NK-92 (cell line): Measurements from ENCODE around the gene PIGS.
"Not testable (repeated sequence)": the region's sequence is repeated elsewhere in the genome, so short reads cannot be mapped to it uniquely, and the experiment has no call there.

Source experiments
- DNase-seq: peaks from one replicate; lab custom pipeline; 2025; ENCODE audit not compliant: unreplicated experiment; lab: John Stamatoyannopoulos, UW

PIGS gene

DNA sequence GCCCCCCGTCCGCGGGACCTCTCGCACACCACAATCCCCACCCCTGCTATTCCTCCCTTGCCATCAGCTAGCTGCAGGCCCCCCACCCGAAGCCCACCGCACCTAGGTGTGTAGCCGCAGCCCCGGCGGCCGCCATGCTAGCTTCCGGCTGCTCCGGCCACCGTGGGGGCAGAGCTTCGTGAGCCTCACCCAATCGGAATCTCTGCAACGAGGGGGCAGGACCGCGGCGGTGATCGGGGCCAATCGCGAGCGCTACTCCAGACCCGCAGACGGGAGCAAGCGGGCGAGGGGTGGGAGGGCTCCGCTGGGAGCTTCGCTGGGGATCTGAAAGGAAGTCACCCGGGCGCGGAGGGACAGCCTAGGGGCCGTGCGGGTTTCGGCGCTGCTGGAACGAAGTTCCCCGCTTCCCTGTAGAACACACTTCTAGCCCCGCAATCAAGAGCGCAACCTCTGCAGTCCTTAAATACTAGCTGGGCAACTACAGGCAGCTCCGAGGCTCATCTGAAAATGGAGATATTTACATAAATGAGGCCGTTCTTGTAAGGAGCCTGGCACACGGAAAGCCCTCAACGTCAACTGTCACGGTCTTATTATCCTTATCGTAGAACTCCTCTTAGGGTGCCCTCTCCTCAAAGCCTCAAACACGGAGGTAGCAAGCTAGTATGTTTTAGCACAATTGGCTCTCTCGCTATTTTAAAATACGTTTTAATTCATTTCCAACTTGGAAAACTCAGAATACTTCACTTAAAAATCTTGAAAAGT is at the start of gene PIGS:
PIGS (minus strand) TSS at position 164 of the 762 bp plus-strand sequence; CDS start at position 136, 28 bp downstream.
- no peak for DNase-seq

DNA sequence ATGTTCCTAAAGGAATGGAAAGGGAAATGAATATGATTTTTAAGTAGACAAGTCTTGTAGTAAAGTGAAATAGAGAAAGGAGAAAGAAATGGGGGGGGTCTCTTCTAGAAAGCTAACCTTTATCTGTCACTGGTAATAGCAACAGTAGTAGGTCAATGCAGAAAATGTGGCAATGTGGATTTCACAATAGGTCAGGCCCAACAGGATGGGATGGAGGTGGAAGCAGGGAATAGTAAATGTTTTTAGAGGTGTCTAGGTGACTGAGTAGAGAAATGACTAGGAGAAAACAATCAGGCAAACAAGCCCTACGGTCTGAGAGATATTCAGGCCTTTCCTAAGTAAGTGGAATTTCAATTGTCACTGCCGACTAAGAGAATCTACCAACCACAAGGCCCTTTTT is 48.7 kb upstream of the PIGS start:
- no peak for DNase-seq

DNA sequence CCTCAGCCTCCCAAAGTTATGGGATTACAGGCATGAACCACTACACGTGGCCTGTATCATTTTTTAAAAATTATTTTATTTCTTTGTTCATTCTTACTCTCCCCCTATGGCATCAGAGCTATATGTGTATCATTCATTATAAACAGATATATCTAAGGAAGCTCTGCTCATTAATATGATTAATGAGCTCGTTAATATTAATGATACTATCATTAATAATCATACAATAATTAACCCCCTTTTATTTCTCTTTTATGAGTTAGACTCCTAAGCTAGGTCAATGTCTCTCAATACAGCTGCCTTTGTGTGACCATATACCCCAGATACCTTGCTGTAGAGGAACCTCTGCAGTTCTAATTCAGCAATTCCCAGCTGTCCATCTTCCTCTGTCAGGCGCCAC is 47.1 kb upstream of the PIGS start:
- no peak for DNase-seq

DNA sequence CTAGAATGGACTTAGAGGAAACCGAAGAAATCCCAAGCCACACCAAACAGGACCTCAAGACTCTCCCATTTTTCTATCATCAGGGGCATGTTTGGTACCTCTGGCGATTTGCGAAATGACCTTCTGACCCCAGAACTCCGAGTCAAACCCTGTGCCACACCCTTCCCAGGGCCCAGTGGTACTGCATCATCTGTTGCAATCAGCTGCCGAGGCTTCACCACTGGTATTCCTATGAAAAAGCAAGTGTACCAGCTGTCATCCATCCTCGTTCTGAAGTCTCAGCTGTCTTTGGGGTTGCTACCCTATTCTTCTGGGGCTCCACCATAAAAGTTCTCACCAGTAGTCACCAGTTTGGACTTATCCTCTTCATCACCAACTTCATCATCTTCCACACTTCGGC is 45.0 kb upstream of the PIGS start:
- DNase-seq: no peak

DNA sequence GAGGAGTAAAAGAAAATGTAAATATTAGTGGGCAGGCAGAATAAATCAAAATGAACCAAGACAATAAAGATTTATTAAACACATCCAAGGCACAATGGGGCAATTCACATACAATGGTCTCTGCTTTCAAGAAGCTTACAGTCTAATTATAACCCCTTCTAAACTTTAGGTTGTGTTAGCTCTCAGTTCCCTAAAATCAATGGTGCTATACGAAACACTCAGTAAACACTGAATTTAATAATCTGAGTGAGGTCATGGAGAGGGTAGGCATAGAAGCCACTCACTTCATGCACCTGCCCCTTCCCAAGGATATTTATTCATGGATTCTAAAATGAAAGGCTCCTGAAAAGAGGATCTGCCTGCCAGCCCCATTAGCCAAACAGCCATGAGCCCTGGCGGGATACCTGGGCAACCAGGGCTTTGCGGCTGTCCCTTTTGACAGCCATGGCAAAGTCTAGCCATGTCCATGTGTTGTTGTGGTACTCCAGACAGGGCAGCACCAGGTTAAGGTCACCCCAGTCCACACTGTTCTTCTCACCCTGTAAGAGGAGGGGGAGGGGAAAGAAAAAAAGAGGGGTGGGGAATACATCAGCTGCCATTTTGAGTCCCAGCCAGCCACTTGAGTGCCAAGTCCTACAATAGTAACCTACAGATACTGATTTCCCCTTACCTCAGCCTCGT is 44.1 kb upstream of the PIGS start:
- no peak for DNase-seq

DNA sequence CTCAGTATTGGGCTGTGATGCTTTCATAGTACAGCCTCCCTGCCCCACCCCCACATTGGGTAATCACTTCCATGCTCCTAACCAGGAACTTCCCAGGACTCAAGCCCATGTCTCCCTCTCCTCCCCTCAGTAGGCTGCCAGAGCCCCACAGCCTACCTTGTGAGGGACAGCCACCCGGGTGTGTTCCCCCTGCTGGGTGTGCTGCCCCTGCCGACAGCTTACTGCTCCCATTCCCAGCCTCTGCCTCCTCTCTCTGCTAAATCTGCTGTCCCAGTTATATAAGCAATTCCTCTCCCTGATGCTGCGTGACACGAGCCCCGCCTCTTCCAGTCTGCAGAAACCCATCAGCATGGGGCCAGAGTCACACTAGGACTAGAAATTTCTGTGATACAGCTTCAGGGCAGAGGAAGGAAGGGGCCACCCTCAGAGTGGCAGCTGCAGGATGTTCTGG is 42.6 kb upstream of the PIGS start, which contains the start of gene RSKR:
RSKR (minus strand) TSS at position 255 of the 451 bp plus-strand sequence; CDS start at position 231, 24 bp downstream.
- DNase-seq: no peak

DNA sequence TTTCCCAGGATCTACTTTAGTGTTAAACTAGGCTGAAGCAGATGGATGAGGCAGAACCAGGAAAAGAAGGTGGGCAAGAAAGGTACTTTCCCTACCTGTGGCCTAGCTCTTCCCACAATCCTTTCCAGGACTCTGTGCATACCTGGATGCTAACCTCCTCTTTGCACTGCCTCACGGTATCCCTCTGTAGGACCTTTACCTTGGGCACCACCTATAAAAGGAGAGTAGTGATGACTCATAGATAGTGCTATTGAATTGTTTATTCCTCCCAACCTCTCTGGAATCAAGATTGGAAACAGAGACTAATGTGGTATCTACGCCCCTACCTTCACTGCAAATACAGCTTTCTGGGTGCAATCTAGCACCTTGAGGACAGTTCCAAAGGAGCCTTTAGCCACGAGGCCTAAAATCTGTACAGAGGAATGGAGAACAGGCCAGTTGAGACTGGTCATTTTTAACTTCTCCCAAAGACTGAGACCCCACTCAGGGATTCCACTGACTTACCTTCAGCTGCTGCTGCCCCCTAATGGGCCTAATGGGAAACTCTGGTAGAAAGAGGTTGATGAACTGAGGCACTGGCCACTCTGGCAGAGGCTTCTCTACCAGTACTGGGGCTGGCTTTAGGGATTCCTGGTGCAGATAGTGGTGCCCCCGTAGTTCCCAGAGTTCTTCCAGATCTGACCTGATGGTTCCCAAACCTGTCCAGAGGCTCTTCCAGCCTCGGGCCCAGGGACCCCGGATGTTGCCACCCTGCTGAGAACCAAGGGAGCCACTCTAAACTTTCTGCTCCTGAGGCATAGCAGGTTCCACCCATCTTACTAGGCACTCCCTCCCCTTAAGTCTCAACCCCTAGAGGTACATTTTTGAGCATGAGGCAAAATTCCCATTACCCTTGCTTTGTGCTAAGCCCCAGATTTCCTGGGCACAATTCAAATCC is 41.9 kb upstream of the PIGS start:
- DNase-seq: no peak

DNA sequence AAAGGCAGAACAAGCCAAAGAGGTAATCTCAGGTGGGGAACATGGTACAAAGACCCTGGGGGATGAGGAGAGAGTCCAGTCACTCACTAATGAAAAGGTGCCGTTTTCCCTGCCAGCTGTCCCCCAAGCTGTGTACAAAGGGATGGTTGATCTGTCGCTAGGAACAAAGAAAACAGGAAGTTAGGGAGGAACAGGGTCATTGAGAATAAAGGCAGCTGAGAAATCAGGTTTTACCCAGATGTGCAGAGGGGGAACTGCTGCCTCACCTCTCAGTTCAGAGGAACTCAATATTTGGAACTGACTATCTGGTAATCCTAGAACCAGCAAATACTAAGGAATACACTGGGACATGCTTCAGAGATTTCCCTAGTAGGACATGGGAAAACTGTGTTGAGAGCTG is 41.2 kb upstream of the PIGS start:
- DNase-seq: no peak

DNA sequence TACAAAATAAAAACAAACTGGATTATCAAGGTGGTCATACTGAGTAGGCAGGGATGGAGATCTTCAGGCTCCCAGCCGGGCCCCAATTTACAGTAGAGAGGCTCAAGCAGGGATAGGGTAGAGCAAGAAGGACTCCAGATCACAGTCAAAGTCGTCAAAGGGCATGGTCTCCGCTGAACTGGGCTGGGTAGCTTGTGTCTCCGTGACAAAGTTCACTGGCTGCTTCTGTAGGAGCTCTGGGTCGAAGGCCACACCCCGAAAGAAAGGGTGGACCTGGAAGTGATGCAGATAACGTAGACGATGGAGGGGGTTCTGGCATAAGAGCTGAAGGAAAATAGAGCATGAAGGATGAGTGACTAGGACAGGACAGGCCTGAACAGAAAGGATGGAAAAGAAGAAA is 39.1 kb upstream of the PIGS start:
- DNase-seq: no peak

DNA sequence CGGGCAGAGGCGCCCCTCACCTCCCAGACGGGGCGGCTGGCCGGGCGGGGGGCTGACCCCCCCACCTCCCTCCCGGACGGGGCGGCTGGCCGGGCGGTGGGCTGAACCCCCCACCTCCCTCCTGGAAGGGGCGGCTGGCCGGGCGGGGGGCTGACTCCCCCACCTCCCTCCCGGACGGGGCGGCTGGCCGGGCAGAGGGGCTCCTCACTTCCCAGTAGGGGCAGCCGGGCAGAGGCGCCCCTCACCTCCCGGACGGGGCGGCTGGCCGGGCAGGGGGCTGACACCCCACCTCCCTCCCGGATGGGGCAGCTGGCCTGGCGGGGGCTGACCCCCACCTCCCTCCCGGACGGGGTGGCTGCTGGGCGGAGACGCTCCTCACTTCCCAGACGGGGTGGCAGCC is 32.7 kb upstream of the PIGS start:
- not testable (repeated sequence) for DNase-seq

DNA sequence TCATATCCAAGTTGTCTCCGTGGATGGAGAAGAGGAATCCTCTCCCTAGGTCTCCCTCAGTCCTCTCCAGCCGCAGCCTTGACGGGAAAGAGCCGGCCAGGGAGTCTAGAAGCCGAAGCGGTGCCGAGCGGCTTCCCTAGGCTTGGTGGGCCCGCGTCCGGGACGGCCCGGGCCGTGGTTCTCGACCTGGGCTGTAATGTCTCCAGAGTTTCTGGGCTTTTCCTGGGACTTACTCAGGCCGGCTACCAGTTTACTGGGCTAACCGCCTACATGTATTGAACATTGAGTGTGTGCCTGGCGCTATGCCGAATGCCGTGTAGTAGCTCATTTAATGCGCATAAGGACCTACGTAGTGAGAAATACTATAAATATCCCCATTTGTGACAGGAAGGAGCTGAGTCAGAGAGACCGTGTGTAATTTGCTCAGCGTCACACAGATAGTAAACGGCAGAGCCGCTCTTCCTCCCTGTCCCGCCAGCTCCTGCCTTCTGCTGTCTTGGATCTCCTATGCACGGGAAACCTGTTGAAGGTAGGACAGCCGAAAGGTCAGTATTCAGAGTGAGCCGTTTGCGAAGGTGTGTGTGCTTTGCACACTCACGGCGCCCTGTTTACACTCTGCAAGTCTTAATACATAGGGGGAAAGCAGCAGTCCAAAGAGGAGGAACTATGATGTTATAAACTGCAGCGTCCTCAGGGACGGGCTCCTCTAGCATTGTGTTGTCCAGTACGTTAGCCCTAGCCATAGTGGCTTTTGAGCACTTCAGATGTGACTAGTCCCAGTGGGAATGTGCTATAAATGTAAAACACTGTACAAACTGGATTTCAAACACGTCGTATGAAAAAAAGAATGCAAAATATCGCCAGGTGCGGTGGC is 28.2 kb upstream of the PIGS start:
- DNase-seq: no peak

DNA sequence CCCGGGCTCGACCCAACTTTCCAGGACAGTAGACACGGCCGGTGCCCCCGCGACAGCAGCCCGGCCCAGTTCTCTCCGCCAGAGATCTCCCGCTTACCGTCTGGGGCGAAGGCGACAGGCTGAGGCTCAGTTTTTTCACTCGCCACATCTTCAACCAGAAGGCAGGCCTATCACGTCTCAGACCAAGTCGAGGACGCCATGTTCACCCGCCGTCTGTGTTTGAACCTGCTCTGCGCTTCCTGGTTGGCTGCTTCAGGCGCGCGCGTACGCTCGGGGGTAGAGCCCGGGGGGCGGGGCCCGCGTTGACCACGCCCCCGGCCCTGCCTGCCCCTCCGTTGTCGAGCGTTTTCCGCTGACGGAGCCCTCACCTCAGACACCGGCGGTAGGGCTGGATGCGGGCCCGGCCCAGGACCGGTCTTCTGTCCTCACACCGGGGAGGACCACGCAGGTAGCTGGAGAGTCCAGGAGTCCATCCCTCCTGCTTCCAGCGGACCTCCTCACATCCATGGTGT is 27.5 kb upstream of the PIGS start, which contains the start of gene SPAG5:
SPAG5 (minus strand) TSS at position 227 of the 512 bp plus-strand sequence; CDS start at position 148, 79 bp downstream.
- DNase-seq: peak; percentile 56

DNA sequence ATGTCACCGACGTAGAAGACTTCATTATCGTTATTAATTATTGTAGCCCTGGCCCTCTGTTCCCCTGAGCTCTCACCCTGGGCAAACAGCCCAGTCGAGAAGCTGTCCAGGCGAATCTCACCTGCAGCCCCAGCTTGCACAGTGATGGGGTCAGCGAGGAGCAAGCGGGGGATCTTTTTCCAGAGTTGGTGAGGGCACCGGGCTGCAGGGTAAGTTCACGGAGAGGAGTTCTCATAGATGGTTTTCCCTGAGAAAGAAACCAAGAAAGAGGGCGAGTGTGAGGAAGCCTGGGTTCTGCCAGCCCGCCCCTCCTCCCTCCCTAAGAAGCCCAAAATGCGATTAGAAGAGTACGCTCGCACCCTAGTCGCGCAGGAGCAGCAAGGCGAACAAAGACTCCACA is 27.1 kb upstream of the PIGS start:
- no peak for DNase-seq

DNA sequence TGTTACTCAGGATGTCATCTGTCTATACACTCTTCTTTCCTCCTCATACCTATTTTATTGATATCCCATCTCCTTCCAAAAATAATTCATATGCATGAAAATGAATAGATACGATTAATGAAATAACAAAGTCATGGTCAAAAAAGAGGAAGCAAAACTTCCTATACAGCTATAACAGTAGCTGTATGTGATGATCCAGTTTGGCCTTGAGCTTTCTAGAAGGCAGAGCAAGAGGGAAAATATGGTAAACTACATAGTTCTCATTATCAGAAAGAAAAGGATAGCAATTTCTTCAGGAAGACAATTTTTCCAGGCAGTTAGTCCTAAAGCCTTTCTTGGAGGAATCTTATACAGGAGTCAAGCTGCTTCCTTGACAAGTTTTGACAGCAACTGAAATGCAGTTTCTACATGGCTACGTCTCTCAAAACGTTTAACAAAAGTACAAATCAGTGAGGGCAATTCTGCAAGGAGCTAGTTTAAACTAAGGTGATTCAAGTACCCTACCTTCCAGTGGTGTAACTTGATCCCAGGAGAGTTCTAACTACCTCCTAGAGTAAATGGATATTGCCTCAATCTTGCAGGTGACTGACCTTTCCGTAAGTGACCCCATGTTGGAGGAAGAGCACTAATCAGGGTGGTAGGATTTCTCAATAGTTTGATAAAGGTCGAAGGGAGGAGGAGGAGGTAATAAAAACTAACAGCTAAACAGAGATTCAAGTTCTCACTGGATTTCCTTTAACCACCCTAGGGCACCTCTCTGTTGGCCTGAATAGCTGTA is 26.5 kb upstream of the PIGS start:
- DNase-seq: no peak

DNA sequence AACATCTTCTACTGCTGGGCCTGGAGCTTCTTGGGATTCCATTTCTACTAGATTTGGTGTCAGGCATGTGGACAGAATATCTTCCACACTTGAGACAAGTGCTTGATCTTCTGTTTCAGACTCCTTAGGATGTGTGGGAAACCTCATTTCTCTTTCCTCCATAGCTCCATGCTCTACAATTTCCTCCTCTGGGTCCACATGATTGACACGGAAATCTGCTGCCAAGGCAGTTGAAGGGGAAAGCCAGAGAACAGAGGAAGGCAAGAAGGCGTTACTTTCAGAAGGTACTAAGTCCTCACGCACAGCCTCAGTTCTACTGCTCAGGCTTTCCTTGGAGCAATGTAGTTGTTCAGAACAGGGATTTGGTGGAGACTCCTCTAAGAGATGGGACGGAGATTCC is 20.9 kb upstream of the PIGS start:
- DNase-seq: no peak

DNA sequence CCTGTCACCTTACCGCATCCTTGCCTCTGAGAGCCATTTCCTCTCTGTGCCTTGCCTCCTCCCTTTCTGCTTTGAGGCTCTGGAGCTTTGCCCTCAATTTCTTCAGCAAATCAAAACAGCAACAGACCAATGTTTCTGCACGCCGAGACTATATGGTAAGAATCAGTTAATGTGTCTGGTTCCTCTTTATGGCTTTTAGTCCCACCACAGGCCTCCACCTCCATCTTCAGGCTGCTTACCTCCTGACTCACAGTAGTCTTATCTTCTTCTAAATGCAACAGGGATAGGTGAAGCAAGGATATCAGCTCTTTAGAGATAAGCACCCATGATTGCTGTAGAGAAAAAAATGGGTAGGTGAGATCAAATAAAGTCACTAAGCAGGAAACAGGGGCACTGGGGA is 14.5 kb upstream of the PIGS start:
- DNase-seq: no peak

DNA sequence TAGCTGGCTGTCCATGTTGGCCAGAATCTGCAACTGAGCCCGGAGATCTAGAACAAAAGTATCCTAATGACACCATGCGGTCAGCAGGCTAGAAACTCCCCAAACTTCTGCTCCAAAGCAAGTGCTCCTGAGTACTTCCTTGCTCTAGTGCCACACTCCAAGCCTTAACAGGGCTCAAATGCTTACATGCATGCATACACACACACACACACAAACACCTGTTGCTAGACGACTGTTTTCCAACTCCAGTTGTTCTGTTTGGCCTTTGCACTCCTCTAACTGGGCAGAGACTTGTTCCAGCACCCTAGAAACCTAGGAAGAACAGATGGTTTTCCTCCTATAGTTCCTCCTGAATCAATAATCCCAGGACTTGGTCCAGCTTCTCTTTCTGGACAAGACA is 13.1 kb upstream of the PIGS start:
- no peak for DNase-seq

DNA sequence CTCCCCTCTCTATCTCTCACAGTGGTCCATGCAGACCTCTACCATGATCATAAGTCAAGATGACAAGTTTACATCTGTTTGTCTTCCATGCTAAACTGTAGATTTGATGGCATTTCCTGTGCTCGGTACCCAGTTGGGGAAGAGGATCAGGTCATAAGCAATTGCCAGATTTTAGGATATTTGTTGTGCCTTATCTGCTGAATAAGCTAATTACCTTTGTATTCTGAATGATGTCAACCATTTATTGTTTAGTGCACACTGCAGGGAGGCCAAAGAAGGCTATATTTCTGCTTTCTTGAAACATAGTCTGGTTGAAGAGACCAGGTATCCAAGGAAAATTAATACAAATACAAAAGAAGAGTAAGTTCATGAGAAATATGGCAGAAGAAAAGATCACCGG is 11.2 kb upstream of the PIGS start:
- no peak for DNase-seq

DNA sequence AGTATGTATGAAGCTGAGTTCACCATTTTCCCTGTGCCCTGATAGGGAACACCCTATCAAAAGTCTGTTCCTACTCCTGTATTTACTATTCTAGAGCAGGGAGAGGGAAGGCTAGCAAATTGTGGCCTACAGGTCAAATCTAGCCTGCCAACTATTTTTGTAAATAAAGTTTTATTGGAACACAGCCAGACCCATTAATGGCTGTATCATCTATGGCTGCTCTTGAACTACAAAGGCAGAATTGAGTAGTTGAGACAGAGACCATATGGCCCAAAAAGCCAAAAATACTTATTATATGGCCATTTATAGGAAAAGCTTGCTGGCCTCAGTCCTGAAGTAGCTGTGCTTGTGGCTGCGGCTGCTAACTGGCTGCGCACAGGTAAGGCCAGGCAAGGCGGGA is 9.6 kb upstream of the PIGS start:
- DNase-seq: no peak
